DLD1 (cell line): ENCODE results near the gene CRYGC.

ENCODE experiments used
- in situ Hi-C: cut with HindIII; loops from 2 replicates; pipeline ENCODE4 v1.10.0; 2017; ENCODE audit warnings: low sequenced_read_pairs

CRYGC gene

GRCh38 chr2:208097801-208098200 is 31.8 kb downstream of the CRYGC start:
- in situ Hi-C loops: no loop called here

- in situ Hi-C loops: no loop called here
Observed at GRCh38 chr2:208097313-208097712, 32.3 kb downstream of the CRYGC start.

GRCh38 chr2:208096080-208096479 is 33.5 kb downstream of the CRYGC start:
- in situ Hi-C loops: no loop called here

- in situ Hi-C loops: no loop called here
Observed at GRCh38 chr2:208093128-208093527, 36.5 kb downstream of the CRYGC start.

- in situ Hi-C loops: no loop called here
Observed at GRCh38 chr2:208092093-208092832, 37.4 kb downstream of the CRYGC start.

- in situ Hi-C loops: no loop called here
Observed at GRCh38 chr2:208090420-208090819, 39.2 kb downstream of the CRYGC start.

GRCh38 chr2:208086029-208086428 is 43.6 kb downstream of the CRYGC start:
- in situ Hi-C loops: no loop called here

- in situ Hi-C loops: no loop called here
Observed at GRCh38 chr2:208083807-208084206, 45.8 kb downstream of the CRYGC start.
